H1 (cell line): ENCODE measurements around the gene SBF2. TPM values are rescaled to one million over a fixed set of nuclear protein-coding genes. Genes with fewer than 3 reads are reported as not detected.

Experiments used
- CTCF ChIA-PET: fragments of 300-600 bp; sonication (Branson Sonifier 250); formaldehyde crosslinking; loops from one replicate; lab custom pipeline; 2021; ENCODE audit not compliant: partially characterized antibody; lab: Charles Lee
- POLR2A ChIA-PET: fragments of 300-600 bp; sonication (Branson Sonifier 250); formaldehyde crosslinking; loops from one replicate; lab custom pipeline; 2021; ENCODE audit warnings: inconsistent platforms; ENCODE audit not compliant: partially characterized antibody; lab: Charles Lee
- DNase-seq, 2 experiments: peaks; one replicate each; pipeline versions ENCODE4 v3.0.0 to v3.0.0-alpha.2; 2010 to 2022; ENCODE audit warnings: low spot score in 2 of 2, low read depth in 1 of 2, mixed read lengths in 1 of 2
- FAIRE-seq: peaks from 2 replicates; lab custom pipeline; 2011; peaks lifted over from hg19 to GRCh38; lab: Jason Lieb, UNC
- H2AFZ ChIP-seq: 2 replicates; pipeline ENCODE4 v1.8.1; 2012; ENCODE audit warnings: low read length, inconsistent platforms
- H2AK5ac ChIP-seq: 2 replicates; pipeline ENCODE4 v1.6.1; 2013; ENCODE audit warnings: low read depth, low read length
- H2BK120ac ChIP-seq: replicated peaks from 2 replicates; pipeline ENCODE3; 2013; ENCODE audit warnings: low read depth, low read length, inconsistent platforms
- H2BK12ac ChIP-seq: 2 replicates; pipeline ENCODE4 v1.6.1; 2013; ENCODE audit warnings: low read depth, low read length
- H2BK15ac ChIP-seq: 2 replicates; pipeline ENCODE4 v1.6.1; 2013; ENCODE audit warnings: low read length
- H2BK20ac ChIP-seq: 2 replicates; pipeline ENCODE4 v1.6.1; 2013; ENCODE audit warnings: low read length
- H2BK5ac ChIP-seq: 2 replicates; pipeline ENCODE4 v1.6.1; 2013; ENCODE audit warnings: low read depth, low read length
- H3K14ac ChIP-seq: 2 replicates; pipeline ENCODE4 v1.6.1; 2013; ENCODE audit warnings: inconsistent platforms; ENCODE audit not compliant: insufficient read length
- H3K18ac ChIP-seq: 2 replicates; pipeline ENCODE4 v1.6.1; 2013; ENCODE audit warnings: low read length; ENCODE audit errors: extremely low read depth
- H3K23ac ChIP-seq: 2 replicates; pipeline ENCODE4 v1.6.1; 2013; ENCODE audit warnings: inconsistent platforms; ENCODE audit not compliant: insufficient read length
- H3K23me2 ChIP-seq: 2 replicates; pipeline ENCODE4 v1.6.1; 2013; ENCODE audit warnings: low read depth, low read length
- H3K27ac ChIP-seq: 2 replicates; pipeline ENCODE4 v1.6.1; 2011; ENCODE audit warnings: low read depth, low read length, inconsistent platforms
- H3K27me3 ChIP-seq, 4 experiments: replicated peaks in 1 of 4; 1 replicate in 1 of 4; 2 replicates in 3 of 4; pipeline versions ENCODE4 v1.6.1 to v1.8.1; 2011 to 2013; ENCODE audit warnings: low read length in 3 of 4, mild to moderate bottlenecking in 3 of 4, inconsistent platforms in 2 of 4, mixed read lengths in 2 of 4, moderate library complexity in 1 of 4; ENCODE audit not compliant: control insufficient read depth in 3 of 4, insufficient read depth in 3 of 4; ENCODE audit errors: extremely low read depth in 1 of 4
- H3K36me3 ChIP-seq, 4 experiments: 2 replicates each; pipeline versions ENCODE4 v1.6.1 to v1.8.1; 2011 to 2013; ENCODE audit warnings: mild to moderate bottlenecking in 4 of 4, low read length in 3 of 4, moderate library complexity in 2 of 4, control low read depth in 1 of 4, inconsistent platforms in 1 of 4; ENCODE audit not compliant: insufficient read depth in 4 of 4, control insufficient read depth in 2 of 4
- H3K4ac ChIP-seq: replicated peaks from 2 replicates; pipeline ENCODE3; 2013; ENCODE audit warnings: low read length, low read depth, mixed read lengths, inconsistent platforms; ENCODE audit not compliant: insufficient read length
- H3K4me1 ChIP-seq, 4 experiments: replicated peaks in 1 of 4; 1 replicate in 1 of 4; 2 replicates in 3 of 4; pipeline versions ENCODE4 v1.6.1 to v1.8.1; 2011 to 2013; ENCODE audit warnings: low read length in 3 of 4, inconsistent platforms in 2 of 4, mixed read lengths in 1 of 4; ENCODE audit not compliant: insufficient read depth in 4 of 4, control insufficient read depth in 3 of 4
- H3K4me2 ChIP-seq, 2 experiments: 2 replicates each; pipeline versions ENCODE4 v1.6.1 to v1.8.1; 2011 to 2013; ENCODE audit warnings: low read depth in 2 of 2, low read length in 2 of 2, control low read depth in 1 of 2, inconsistent platforms in 1 of 2, mild to moderate bottlenecking in 1 of 2; ENCODE audit not compliant: insufficient read depth in 1 of 2
- H3K4me3 ChIP-seq, 4 experiments: fragments of 200-600, 300-600 bp in 1 of 4; sonication (generic), shearing (Covaris generic), sonication (Bioruptor Twin) in 1 of 4; 2 replicates each; pipeline versions ENCODE4 v1.5.1 to v1.8.1; 2011 to 2016; ENCODE audit warnings: low read length in 4 of 4, low read depth in 3 of 4, control low read depth in 2 of 4, inconsistent platforms in 2 of 4, mild to moderate bottlenecking in 2 of 4, mixed read lengths in 1 of 4, moderate library complexity in 1 of 4; ENCODE audit not compliant: insufficient read depth in 2 of 4; ENCODE audit errors: extremely low read depth in 1 of 4
- H3K56ac ChIP-seq: replicated peaks from 2 replicates; pipeline ENCODE3; 2013; ENCODE audit warnings: low read depth, mild to moderate bottlenecking, mixed read lengths, low read length, inconsistent platforms; ENCODE audit not compliant: insufficient read length
- H3K79me1 ChIP-seq: 2 replicates; pipeline ENCODE4 v1.6.1; 2013; ENCODE audit warnings: low read depth, low read length, control low read depth
- H3K79me2 ChIP-seq, 2 experiments: 2 replicates each; pipeline versions ENCODE4 v1.6.1 to v1.8.1; 2012 to 2013; ENCODE audit warnings: low read length in 2 of 2, mild to moderate bottlenecking in 2 of 2, inconsistent platforms in 1 of 2; ENCODE audit not compliant: insufficient read depth in 2 of 2, control insufficient read depth in 1 of 2
- H3K9ac ChIP-seq, 4 experiments: replicated peaks in 1 of 4; 1 replicate in 1 of 4; 2 replicates in 3 of 4; pipeline versions ENCODE4 v1.6.1 to v1.8.1; 2011 to 2013; ENCODE audit warnings: low read depth in 3 of 4, low read length in 3 of 4, control low read depth in 2 of 4, mild to moderate bottlenecking in 2 of 4, moderate library complexity in 2 of 4, inconsistent platforms in 1 of 4; ENCODE audit errors: extremely low read depth in 1 of 4
- H3K9me3 ChIP-seq, 2 experiments: 2 replicates each; pipeline versions ENCODE4 v1.6.1 to v1.8.1; 2012 to 2013; ENCODE audit warnings: mild to moderate bottlenecking in 2 of 2, moderate library complexity in 2 of 2, control low read depth in 1 of 2, inconsistent platforms in 1 of 2, low read depth in 1 of 2, low read length in 1 of 2, mixed read lengths in 1 of 2; ENCODE audit not compliant: insufficient read depth in 2 of 2
- H4K20me1 ChIP-seq, 2 experiments: replicated peaks in 1 of 2; 2 replicates each; pipeline versions ENCODE3 to v1.8.1; 2011 to 2013; ENCODE audit warnings: inconsistent platforms in 2 of 2, low read length in 2 of 2, mild to moderate bottlenecking in 1 of 2; ENCODE audit not compliant: insufficient read depth in 2 of 2, control insufficient read depth in 1 of 2
- H4K5ac ChIP-seq: 2 replicates; pipeline ENCODE4 v1.6.1; 2013; ENCODE audit warnings: low read length, low read depth, mixed read lengths, inconsistent platforms; ENCODE audit not compliant: insufficient read length
- H4K8ac ChIP-seq: 2 replicates; pipeline ENCODE4 v1.8.0; 2013; ENCODE audit warnings: mild to moderate bottlenecking, moderate library complexity, low read length, inconsistent platforms; ENCODE audit not compliant: insufficient read depth; ENCODE audit errors: extremely low read depth
- H4K91ac ChIP-seq: replicated peaks from 2 replicates; pipeline ENCODE3; 2013; ENCODE audit warnings: low read length, mixed read lengths, inconsistent platforms; ENCODE audit not compliant: insufficient read length
- ATF2 ChIP-seq: IDR thresholded peaks from 2 replicates; pipeline ENCODE4 v1.6.1; 2012; ENCODE audit warnings: low read length, inconsistent platforms
- CBX5 ChIP-seq: fragments of 300-800, 300-1000 bp; sonication (generic); IDR thresholded peaks from 2 replicates; pipeline ENCODE4 v1.7.1; 2016; ENCODE audit warnings: antibody characterized with exemption, low read length, low read depth
- CHD2 ChIP-seq: IDR thresholded peaks from 2 replicates; pipeline ENCODE4 v1.6.1; 2012; ENCODE audit warnings: low read length, improper control_type of control experiment
- GABPA ChIP-seq: IDR thresholded peaks from 2 replicates; pipeline ENCODE4 v1.6.1; 2011; ENCODE audit warnings: mild to moderate bottlenecking, low read length, moderate library complexity, borderline replicate concordance; ENCODE audit not compliant: insufficient read depth
- MAFK ChIP-seq: IDR thresholded peaks from 2 replicates; pipeline ENCODE4 v1.6.1; 2012; ENCODE audit warnings: low read depth, mild to moderate bottlenecking, improper control_type of control experiment, low read length
- SP2 ChIP-seq: IDR thresholded peaks from 2 replicates; pipeline ENCODE4 v1.6.1; 2012; ENCODE audit warnings: mild to moderate bottlenecking, low read length, inconsistent platforms
- SRF ChIP-seq: IDR thresholded peaks from 2 replicates; pipeline ENCODE4 v1.6.1; 2011; ENCODE audit warnings: mild to moderate bottlenecking, low read depth, low read length, moderate library complexity
- TBP ChIP-seq: IDR thresholded peaks from 2 replicates; pipeline ENCODE4 v1.6.1; 2011; ENCODE audit warnings: low read depth, low read length, improper control_type of control experiment
- TEAD4 ChIP-seq: IDR thresholded peaks from 2 replicates; pipeline ENCODE4 v1.6.1; 2012; ENCODE audit warnings: low read depth, low read length, inconsistent platforms, mixed read lengths
- YY1 ChIP-seq: IDR thresholded peaks from 2 replicates; pipeline ENCODE4 v1.6.1; 2011; ENCODE audit warnings: low read depth, mild to moderate bottlenecking, low read length
- WGBS, 2 experiments: shearing (Covaris generic) in 1 of 2; methylation state at CpG; one replicate each; pipeline versions ENCODE4 v1.1.6 to v1.1.7; 2013 to 2015; ENCODE audit warnings: low lambda C conversion rate in 2 of 2, mixed read lengths in 2 of 2, inconsistent platforms in 1 of 2, low coverage in 1 of 2, missing lambda C conversion rate in 1 of 2; ENCODE audit not compliant: insufficient replicate concordance in 2 of 2, insufficient coverage in 1 of 2, insufficient read length in 1 of 2; ENCODE audit errors: extremely low coverage in 1 of 2, missing lambda C conversion rate in 1 of 2; 5-methylcytosine and 5-hydroxymethylcytosine counted together
- polyA plus RNA-seq, 7 experiments: library from polyadenylated mRNA; depleted of rRNA in 3 of 7; stranded (reverse) in 5 of 7; unstranded in 2 of 7; fragments of >200 nt in 5 of 7; fragments of 200-250 nt in 2 of 7; gene quantifications; 1 replicate in 5 of 7; 2 replicates in 1 of 7; 4 replicates in 1 of 7; pipeline versions ENCODE4 v1.2.1 to v1.2.3, GENCODE V29; 2011 to 2013; ENCODE audit warnings: missing spikeins in 2 of 7, mixed read lengths in 2 of 7
- total RNA-seq: library from RNA; stranded (reverse); fragmentation: NEBNext Ultra II Directional; extraction: Animal tissue kit (Norgen Biotek cat#: 25700); gene quantifications from 2 replicates; pipeline ENCODE4 v1.2.1, GENCODE V29; 2021

Gene SBF2
- total and polyA plus RNA-seq, 2 of the 8 experiments (the other 6 are each of a cell fraction or from before 2014, with no cell fraction given) = 36.7 to 50.5 TPM

GRCh38 chr11:9941991-9942390 is 352.0 kb downstream of the SBF2 start:
- no peak overlapping the region for H2AK5ac ChIP-seq
- no peak overlapping the region for H3K4ac ChIP-seq
- no peak overlapping the region for H3K56ac ChIP-seq
- H3K36me3 ChIP-seq = peaks cover 0 to 4% (median 0%) of the 10 kb centered on the region in 4 experiments; a peak in 2 of 8 replicates
- 99% methylated on average over 5 of the region's 5 CpGs; no CpG with 5 or more reads in 1 of the 2 experiments for WGBS, 2 experiments
- no peak for FAIRE-seq
- no peak overlapping the region for H3K27ac ChIP-seq
- H3K79me2 ChIP-seq = no peaks in the 10 kb centered on the region
- H3K4me2 ChIP-seq = no peak overlapping the region
- no peaks in the 10 kb centered on the region; the same call in 1 of the 2 replicates for H3K79me1 ChIP-seq
- H3K4me1 ChIP-seq = no peaks in the 10 kb centered on the region
- no peaks in the 10 kb centered on the region for H3K27me3 ChIP-seq
- H2BK15ac ChIP-seq = no peak overlapping the region
- no peak overlapping the region for H2BK5ac ChIP-seq
- H2BK20ac ChIP-seq = no peak overlapping the region
- no peak overlapping the region for H4K8ac ChIP-seq
- peak overlapping the region in 1 of 4 experiments; percentile 40; a peak in 1 of 7 replicates for H3K9ac ChIP-seq
- ChIA-PET CTCF (interaction anchor here (1.0 to 1.5 kb wide), 3 partner anchors 17 to 165 kb away, joined by 3 to 8 read pairs (median 5); no protein-coding TSS in a partner anchor), POLR2A (no interaction called here)
- H2AFZ ChIP-seq = no peak overlapping the region
- no peaks in the 10 kb centered on the region for H3K9me3 ChIP-seq
- no peaks in the 10 kb centered on the region for H4K20me1 ChIP-seq
- no peak overlapping the region for H2BK12ac ChIP-seq
- no peak overlapping the region for H3K23ac ChIP-seq
- no peak overlapping the region for H3K18ac ChIP-seq
- no peak for DNase-seq
- TF ChIP-seq SP2 = no peak
- TF ChIP-seq YY1 = no peak
- TF ChIP-seq SRF = no peak
- no peak for TF ChIP-seq TEAD4
- TF ChIP-seq CBX5 = no peak
- TF ChIP-seq TBP = no peak
- TF ChIP-seq ATF2 = no peak
- no peak for TF ChIP-seq MAFK
- no peak for TF ChIP-seq GABPA
- TF ChIP-seq CHD2 = no peak
- no peaks in the 10 kb centered on the region for H3K23me2 ChIP-seq
- no peak overlapping the region for H2BK120ac ChIP-seq
- no peak overlapping the region for H3K14ac ChIP-seq
- H3K4me3 ChIP-seq = no peak overlapping the region
- H4K5ac ChIP-seq = no peak overlapping the region
- H4K91ac ChIP-seq = no peak overlapping the region
